HG03039 (cell line): Measurements from ENCODE around the gene OR52A1.

Experiments
- ATAC-seq: cut with Tn5 transposase; IDR thresholded peaks from one replicate; pipeline ENCODE4 v1.9.1; 2021; ENCODE audit warnings: mild to moderate bottlenecking, moderate library complexity; ENCODE audit not compliant: unreplicated experiment

OR52A1 gene

DNA sequence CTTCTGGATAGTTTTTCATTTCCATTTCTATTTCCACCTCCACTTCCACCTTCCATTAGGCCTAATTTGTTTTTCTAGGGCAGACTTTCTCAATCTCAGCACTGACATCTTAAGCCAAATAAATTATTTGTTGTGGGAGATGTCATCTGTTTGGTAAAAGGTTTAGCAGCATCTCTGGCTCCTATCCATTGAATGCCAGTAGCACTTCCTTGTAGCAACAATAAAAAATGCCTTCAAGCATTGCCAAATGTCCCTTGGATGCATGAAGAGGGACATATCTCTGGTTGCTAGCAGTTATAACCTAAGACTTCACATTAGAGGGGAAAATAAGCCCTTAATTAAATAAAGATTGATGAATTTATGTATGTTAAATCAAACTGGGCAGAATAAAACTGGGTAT lies 18.3 kb downstream of the OR52A1 start:
- no peak for ATAC-seq

- ATAC-seq = no peak
Observed at GRCh38 chr11:5131584-5132335, 22.8 kb downstream of the OR52A1 start.

DNA sequence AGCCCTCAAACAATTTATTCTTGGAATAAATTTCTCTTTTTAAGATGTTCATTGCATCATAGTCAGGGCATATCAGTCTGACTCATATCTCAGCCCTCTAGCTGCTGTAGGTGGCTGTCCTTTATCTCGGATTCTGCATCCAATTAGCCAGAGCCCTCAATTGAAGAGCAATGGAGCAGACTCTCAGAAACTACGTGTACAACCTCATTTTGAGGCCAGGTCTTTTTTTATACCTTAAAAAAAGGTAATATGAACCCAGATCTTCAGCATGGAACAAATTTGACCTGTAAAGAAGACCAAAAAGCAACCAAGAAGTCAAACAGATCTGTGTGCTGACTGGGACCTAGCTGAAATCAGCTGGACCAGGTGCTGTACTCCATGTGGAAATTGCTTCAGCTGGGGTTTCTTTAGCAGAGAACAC lies 25.1 kb downstream of the OR52A1 start:
- no peak for ATAC-seq

- no peak for ATAC-seq
Observed at GRCh38 chr11:5124891-5125620, 29.5 kb downstream of the OR52A1 start.

GRCh38 chr11:5123802-5124521 lies 30.6 kb downstream of the OR52A1 start:
- peak; percentile 87 for ATAC-seq

DNA sequence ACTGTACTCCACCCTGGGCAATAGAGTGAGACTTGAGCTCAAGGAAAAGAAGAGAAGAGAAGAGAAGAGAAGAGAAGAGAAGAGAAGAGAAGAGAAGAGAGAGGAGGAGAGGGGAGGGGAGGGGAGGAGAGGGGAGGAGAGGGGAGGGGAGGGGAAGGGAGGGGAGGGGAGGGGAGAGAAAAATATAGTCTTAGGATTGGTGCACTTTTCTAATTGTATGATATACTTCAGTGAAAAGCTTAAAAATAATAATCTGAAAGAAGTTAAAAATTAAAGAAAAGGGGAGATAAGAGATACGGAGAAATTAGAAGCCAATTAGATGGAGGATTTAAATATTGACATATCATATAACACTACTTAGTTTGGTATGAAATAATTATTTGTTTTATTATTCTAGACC lies 35.7 kb downstream of the OR52A1 start:
- ATAC-seq = no peak

DNA sequence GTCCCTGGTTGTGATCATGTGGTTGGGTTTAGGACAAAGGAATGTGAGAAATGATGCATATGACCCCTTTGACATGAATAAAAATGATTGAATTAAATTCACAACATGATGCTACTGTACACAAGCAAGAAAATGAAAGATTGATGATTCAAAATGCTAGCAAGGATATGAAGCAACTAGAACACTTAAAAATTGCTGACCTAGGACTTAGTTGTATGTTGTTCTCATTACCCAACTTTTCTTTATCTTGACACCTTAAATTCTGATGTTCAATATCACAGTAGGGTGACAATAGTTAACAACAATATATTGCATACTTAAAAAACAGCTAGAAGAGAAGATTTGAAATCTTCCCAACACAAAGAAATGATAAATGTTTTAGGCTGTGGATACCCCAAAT lies 37.0 kb downstream of the OR52A1 start:
- no peak for ATAC-seq

DNA sequence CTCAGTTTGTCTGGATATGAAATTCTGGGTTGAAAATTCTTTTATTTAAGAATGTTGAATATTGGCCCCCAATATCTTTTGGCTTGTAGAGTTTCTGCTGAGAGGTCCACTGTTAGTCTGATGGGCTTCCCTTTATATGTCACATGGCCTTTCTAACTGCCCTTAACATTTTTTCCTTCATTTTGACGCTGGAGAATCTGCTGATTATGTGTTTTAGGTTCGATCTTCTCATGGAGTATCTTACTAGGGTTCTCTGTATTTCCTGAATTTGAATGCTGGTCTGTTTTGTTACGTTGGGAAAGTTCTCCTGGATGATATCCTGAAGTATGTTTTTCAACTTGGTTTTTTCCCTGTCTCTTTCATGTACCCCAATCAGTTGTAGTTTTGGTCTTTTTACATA lies 39.2 kb downstream of the OR52A1 start:
- no peak for ATAC-seq

DNA sequence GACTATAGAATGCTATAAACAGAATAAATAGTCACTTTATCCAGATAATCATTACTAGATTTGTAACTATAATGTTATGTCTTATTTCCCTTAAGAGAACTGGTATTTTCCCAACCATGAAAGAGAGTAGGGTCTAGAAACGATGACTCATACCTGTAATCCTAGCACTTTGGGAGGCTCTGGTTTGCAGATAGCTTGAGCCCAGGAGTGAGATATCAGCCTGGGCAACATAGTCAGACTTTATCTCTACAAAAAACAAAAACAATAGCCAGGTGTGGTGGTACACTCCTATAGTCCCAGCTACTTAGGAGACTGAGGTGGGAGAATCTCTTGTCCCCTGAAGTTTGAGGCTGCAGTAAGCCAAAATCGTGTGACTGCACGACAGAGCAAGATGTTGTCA lies 47.3 kb downstream of the OR52A1 start:
- ATAC-seq = no peak

DNA sequence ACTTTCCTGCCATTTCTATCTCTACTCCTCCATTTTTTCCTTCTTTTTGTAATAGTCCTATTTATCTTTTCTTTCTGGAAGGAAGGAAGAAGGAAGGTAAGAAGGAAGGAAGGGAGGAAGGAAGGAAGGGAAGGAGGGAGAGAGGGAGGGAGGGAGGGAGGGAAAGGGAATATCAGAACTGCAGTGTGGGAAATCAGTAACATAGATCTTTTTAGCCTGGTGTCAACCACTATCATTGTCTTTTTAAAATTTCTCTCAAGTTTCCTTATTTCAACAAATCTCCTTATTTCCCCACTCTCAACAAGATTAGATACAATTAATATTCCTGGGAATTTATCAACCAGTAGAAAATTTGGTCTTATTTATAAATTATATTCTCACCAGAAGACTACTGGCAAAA lies 51.5 kb downstream of the OR52A1 start:
- ATAC-seq = no peak

GRCh38 chr11:5102246-5102645 lies 52.3 kb downstream of the OR52A1 start:
- no peak for ATAC-seq

- ATAC-seq = no peak
Observed at GRCh38 chr11:5096011-5096410, 58.5 kb downstream of the OR52A1 start.
